ENCODE results near the gene MARVELD1.

DNA sequence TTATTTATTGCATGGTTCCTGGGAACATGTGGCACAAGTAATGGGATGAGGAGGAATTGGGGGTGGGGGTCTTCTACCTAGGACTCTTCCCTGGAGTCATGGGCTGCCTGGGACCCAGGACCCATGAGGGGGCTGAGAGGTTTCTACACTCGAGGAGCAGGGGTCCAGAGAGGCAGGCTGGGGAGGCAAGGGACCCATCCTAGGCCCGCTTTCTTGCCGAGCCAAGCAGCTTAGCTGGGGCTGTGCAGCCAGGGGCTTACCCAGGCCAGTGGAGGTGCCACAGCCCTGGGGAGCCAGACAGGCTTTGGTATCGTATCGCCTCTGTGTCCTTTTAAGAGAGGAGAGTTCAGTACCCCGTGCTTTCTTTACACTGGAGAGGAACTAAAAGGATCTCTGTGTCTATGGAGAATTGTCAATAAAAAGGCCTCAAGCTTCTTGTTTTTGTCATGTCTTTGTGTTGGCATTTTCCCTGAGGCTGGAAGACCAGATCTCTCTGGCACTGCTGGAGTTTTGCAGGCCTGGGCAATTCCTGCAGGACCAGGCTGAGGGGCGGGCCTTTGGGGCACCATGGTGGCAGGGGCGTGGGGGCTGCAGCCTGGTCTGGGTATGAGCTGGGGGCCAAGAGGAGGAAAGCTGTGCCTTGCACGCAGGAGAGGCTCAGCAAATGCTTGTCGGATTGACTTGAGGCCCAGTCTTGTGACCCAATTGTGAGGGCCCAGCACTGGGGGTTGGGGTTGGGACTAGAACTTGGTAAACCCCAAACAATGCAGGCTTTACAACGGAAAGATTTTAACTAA, 47.1 kb downstream of the MARVELD1 start:
- TF ChIP-seq POLR2A (IDR thresholded peaks at IDR 0.05; ENCODE audit: low read length) (no peak), GATA1 (IDR thresholded peaks at IDR 0.05; ENCODE audit: low read depth, low read length) (no peak)

All from erythroblast (primary cell).